Measurements from ENCODE around the gene PRRC2B. TPM values are rescaled to one million over a fixed set of nuclear protein-coding genes. Genes with fewer than 3 reads are reported as not detected.
A peak's percentile ranks its signal among the peaks of the same experiment; 100 is the strongest.
"Not testable (repeated sequence)": the region's sequence is repeated elsewhere in the genome, so short reads cannot be mapped to it uniquely, and the experiment has no call there.

Gene PRRC2B
- total RNA-seq, 2 donors from 2014 or later, result 94.7 to 197 TPM

GRCh38 chr9:131545786-131546335 lies 152.0 kb downstream of the PRRC2B start:
- TF ChIP-seq POLR2AphosphoS5 (IDR thresholded peaks at IDR 0.05) (no peak), CTCF (IDR thresholded peaks at IDR 0.05) (no peak), POLR2A (IDR thresholded peaks at IDR 0.05) (no peak)
- Histone ChIP-seq H3K27ac (peak overlapping the region in 1 of 2 donors; percentile 70), H3K9me3 (no peaks in the 10 kb centered on the region), H3K4me3 (peak overlapping the region; percentile 27 to 41), H3K36me3 (no peaks in the 10 kb centered on the region), H3K4me1 (replicated peaks) (peaks cover 8% of the 10 kb centered on the region), H3K27me3 (replicated peaks; ENCODE audit: insufficient read depth) (no peaks in the 10 kb centered on the region)
- intact Hi-C loops (cut with DNase I), result no loop called here
- DNase-seq (ENCODE audit: low spot score), result no peak
- 2% methylated on average over 30 of the region's 30 CpGs for WGBS

- H3K9me3 ChIP-seq, result no peaks in the 10 kb centered on the region
- intact Hi-C loops (cut with DNase I), result no loop called here
- TF ChIP-seq POLR2AphosphoS5 (IDR thresholded peaks at IDR 0.05) (no peak), CTCF (IDR thresholded peaks at IDR 0.05) (peak in 2 of 4 experiments; percentile 31 to 32)
- peak; percentile 23 for DNase-seq (ENCODE audit: low spot score)
- peaks cover 8% of the 10 kb centered on the region for H3K4me1 ChIP-seq (replicated peaks)
- no peak overlapping the region for H3K27ac ChIP-seq
- H3K4me3 ChIP-seq, result peak overlapping the region; percentile 27 to 41
- no peaks in the 10 kb centered on the region for H3K36me3 ChIP-seq
- H3K27me3 ChIP-seq (replicated peaks; ENCODE audit: insufficient read depth), result no peaks in the 10 kb centered on the region
- 3% methylated on average over 41 of the region's 49 CpGs for WGBS
Measured at GRCh38 chr9:131546336-131547084, 152.6 kb downstream of the PRRC2B start.

DNA sequence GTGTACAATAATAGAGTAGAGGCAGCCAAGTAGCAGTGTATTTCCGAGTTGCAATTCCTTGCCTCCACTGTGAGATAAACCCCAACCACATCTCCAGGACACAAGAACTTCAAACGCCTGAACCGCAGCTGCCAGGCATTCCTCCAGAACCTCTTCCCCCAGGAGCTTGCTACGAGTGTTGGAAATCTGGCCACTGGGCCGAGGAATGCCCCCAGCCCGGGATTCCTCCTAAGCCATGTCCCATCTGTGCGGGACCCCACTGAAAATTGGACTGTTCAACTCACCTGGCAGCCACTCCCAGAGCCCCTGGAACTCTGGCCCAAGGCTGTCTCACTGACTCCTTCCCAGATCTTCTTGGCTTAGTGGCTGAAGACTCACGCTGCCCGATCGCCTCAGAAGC lies 155.3 kb downstream of the PRRC2B start:
- H3K27me3 ChIP-seq (replicated peaks; ENCODE audit: insufficient read depth); H3K27ac ChIP-seq; intact Hi-C loops (cut with DNase I); H3K4me1 ChIP-seq (replicated peaks); H3K4me3 ChIP-seq; DNase-seq (ENCODE audit: low spot score); H3K9me3 ChIP-seq; H3K36me3 ChIP-seq: not testable (repeated sequence)
- WGBS, result 97% methylated on average over 10 of the region's 10 CpGs

Small RNA genes within 50 kb of the gene (small RNA-seq; reads per million reads assigned to genes)
- gene SNORD62A, result 0.20 to 0.37 reads per million in 2 donors
- gene SNORD62B, result 0 to 2.0 reads per million in 2 donors

Other genes with a start within 250 kb of the PRRC2B start
- 10 to 100 TPM in 1 of 2 donors, under 1 TPM in 1; 0.73 to 16.4 TPM for gene FAM78A, start 117.6 kb upstream of the PRRC2B start, total RNA-seq
- gene PLPP7, start 104.4 kb upstream of the PRRC2B start, total RNA-seq, result 10 to 100 TPM in 1 of 2 donors, 1 to 10 TPM in 1; 2.0 to 32.5 TPM
- 10 to 100 TPM; 36.5 to 59.5 TPM for gene POMT1, start 108.8 kb downstream of the PRRC2B start, total RNA-seq
- 10 to 100 TPM; 47.6 to 48.2 TPM for gene UCK1, start 137.2 kb downstream of the PRRC2B start, total RNA-seq
- gene PRRT1B, start 151.4 kb downstream of the PRRC2B start, total RNA-seq, result 10 to 100 TPM in 1 of 2 donors, 1 to 10 TPM in 1; 3.7 to 25.4 TPM

All from prostate gland (tissue), 2 donors.